ENCODE results near the gene TMEM175.

TMEM175 gene

GRCh38 chr4:898869-899555 is 33.2 kb upstream of the TMEM175 start:
- no peak for DNase-seq (ENCODE audit: low spot score)

GRCh38 chr4:899556-899906 is 32.7 kb upstream of the TMEM175 start:
- DNase-seq (ENCODE audit: low spot score): no peak

GRCh38 chr4:900073-900472 is 32.2 kb upstream of the TMEM175 start:
- no peak for DNase-seq (ENCODE audit: low spot score)

GRCh38 chr4:900721-901120 is 31.5 kb upstream of the TMEM175 start:
- DNase-seq (ENCODE audit: low spot score): no peak

GRCh38 chr4:901192-901910 is 30.9 kb upstream of the TMEM175 start:
- no peak for DNase-seq (ENCODE audit: low spot score)

GRCh38 chr4:903066-904046 is 28.9 kb upstream of the TMEM175 start:
- DNase-seq (ENCODE audit: low spot score): no peak

GRCh38 chr4:905485-906338 is 26.5 kb upstream of the TMEM175 start:
- DNase-seq (ENCODE audit: low spot score): no peak

GRCh38 chr4:906339-907102 is 25.7 kb upstream of the TMEM175 start:
- no peak for DNase-seq (ENCODE audit: low spot score)

- DNase-seq (ENCODE audit: low spot score): no peak
Observed at GRCh38 chr4:907103-907400, 25.2 kb upstream of the TMEM175 start.

- no peak for DNase-seq (ENCODE audit: low spot score)
Observed at GRCh38 chr4:907691-908425, 24.4 kb upstream of the TMEM175 start.

- DNase-seq (ENCODE audit: low spot score): no peak
Observed at GRCh38 chr4:909131-909571, 23.1 kb upstream of the TMEM175 start.

- no peak for DNase-seq (ENCODE audit: low spot score)
Observed at GRCh38 chr4:909821-910220, 22.4 kb upstream of the TMEM175 start.

- DNase-seq (ENCODE audit: low spot score): no peak
Observed at GRCh38 chr4:910366-911091, 21.7 kb upstream of the TMEM175 start.

- DNase-seq (ENCODE audit: low spot score): no peak
Observed at GRCh38 chr4:911221-911751, 21.0 kb upstream of the TMEM175 start.

GRCh38 chr4:911871-912490 is 20.3 kb upstream of the TMEM175 start:
- DNase-seq (ENCODE audit: low spot score): no peak

- no peak for DNase-seq (ENCODE audit: low spot score)
Observed at GRCh38 chr4:912548-913279, 19.5 kb upstream of the TMEM175 start.

- no peak for DNase-seq (ENCODE audit: low spot score)
Observed at GRCh38 chr4:913280-913618, 19.0 kb upstream of the TMEM175 start.

- DNase-seq (ENCODE audit: low spot score): no peak
Observed at GRCh38 chr4:914531-914930, 17.7 kb upstream of the TMEM175 start.

All from NAMALWA (cell line).